ENCODE measurements around the gene KIAA1328. TPM values are rescaled to one million over a fixed set of nuclear protein-coding genes. Genes with fewer than 3 reads are reported as not detected.

KIAA1328 gene
- total RNA-seq, 1 experiment from 2014 or later: 2.5 TPM

DNA sequence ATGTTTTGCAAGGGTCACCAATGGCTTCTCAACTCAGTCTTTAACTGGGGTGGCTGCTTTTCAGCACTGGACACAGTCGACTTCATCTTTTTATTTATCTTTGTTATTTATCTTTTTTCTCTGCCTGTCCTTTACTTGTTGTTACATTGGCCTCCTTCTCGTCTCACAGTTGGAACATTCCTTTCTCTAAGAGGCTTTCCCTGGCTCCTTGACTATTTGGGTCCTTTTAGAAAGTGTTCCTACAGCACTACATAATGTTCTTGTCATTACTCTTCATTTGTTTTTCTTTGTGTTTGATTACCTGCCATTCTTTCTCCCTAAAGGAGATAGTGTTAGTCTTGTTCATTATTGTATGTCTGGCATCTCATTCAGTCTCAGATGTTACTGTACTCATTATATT lies 122.0 kb downstream of the KIAA1328 start:
- DNase-seq (ENCODE audit: low spot score): no peak

DNA sequence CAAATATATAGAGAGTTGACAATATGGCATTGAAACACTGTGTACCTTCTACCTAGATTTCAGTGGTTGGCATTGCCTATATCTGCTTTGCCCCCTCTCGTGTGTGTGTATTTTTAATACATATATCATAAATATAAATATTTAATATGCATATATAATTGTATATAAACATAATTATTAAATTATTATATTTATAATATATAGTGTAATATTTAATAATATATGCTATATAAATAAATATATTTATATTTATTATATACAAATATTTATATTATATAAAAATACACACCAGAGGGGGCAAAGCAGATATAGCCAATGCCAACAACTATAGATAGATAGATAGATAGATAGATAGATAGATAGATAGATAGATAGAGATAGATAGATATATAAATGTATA lies 124.1 kb downstream of the KIAA1328 start:
- no peak for DNase-seq (ENCODE audit: low spot score)

DNA sequence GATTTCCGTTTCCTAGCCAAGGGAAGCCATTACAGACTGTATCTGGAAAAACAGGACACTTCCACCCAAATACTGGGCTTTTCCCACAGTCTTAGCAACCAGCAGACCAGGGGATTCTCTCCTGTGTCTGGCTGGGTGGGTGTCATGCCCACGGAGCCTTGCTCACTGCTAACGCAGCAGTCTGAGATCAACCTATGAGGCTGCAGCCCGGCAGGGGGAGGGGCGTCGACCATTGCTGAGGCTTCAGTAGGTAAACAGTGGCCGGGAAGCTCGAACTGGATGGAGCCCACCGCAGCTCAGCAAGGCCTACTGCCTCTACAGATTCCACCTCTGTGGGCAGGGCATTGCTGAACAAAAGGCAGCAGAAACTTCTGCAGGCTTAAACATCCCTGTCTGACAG lies 131.1 kb downstream of the KIAA1328 start:
- no peak for DNase-seq (ENCODE audit: low spot score)

DNA sequence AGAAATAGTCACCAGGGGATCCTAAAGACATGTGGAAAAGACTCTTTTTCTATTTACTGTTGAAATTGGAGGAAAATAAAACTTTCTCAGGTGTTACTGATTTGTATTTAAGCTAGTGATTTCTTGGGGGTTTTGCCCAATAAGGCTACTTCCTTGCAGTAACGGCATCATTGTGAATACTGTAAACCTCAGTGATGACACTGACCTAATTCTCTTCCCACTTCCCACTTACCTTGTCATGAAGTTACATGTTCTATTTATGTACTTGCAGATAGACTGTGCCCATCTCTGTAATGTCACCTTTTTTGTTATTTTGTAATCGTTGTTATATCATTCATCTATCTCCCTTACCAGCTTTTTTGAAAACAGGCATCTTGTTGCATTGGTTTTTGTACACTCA lies 134.5 kb downstream of the KIAA1328 start:
- DNase-seq (ENCODE audit: low spot score): no peak

DNA sequence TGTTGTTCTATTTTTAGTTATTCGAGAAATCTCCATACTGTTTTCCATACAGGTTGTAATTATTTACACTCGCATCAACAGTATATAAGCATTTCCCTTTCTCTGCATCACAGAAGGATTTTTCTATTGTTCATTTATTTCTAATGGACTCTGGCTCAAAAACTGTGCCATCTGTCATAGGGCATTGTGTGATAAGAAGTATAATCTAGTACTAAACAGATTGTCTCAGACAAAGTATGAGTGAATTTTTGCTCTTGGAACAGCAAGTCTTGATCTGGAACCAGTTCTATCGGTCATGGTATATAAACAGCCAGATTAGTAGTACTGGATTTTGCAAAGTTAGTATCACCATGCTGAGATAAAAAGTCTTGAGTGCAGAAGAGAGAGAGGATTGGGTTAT lies 145.8 kb downstream of the KIAA1328 start:
- DNase-seq (ENCODE audit: low spot score): no peak

DNA sequence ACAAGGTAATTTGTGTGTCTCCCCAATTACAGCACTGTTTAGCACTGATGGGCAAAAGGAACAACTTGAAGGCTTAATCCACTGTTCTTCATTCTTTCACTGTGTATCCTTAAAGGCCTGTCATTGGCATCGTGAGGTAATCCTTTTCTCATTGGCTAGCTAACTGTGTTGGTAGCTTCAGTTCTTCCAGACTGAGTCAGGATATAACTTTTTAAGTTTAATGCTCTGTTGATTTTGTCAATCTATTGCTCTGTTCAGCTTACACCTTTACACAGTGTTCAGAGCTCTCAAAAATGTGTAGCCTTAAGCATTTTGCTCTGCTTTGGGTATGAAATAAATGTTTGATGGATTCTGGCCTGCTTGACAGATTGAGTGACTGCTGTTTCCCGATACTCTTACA lies 148.2 kb downstream of the KIAA1328 start:
- DNase-seq (ENCODE audit: low spot score): no peak

DNA sequence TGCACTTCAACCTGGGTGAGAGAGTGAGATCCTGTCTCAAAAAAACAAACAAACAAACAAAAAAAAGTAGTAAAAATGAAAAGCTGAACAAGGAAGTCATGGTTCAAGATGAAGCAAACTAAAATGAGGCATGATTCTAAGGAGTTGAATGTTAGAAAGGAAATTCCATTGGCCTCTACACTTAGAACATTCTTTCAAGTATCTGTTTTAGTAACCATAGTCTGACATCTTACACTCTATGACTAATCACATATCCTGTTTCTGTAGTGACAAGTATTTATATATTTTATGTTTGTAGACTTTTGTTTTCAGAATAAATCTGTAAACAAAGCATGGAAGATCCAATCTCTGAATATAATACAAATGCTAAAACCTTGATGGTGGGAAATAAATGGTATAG lies 164.1 kb downstream of the KIAA1328 start:
- no peak for DNase-seq (ENCODE audit: low spot score)

DNA sequence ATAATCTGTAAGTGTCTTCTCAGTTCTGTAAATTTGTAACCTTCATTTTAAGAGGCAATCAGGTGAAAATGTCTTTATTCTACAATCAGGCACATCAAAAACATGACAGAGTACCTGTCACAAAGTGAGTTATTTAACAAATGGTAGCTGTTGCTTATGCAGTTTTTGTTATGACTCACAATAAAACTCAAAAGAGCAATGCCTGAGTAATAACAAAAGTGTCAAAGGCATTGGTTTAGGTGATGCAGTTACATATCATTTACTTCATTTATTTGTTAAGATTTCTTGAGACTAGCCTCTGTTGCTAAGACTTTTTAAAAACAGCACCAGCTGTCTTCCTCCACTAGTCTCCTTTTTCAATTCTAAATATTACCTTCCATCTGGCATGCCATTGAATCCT lies 177.8 kb downstream of the KIAA1328 start:
- DNase-seq (ENCODE audit: low spot score): no peak

DNA sequence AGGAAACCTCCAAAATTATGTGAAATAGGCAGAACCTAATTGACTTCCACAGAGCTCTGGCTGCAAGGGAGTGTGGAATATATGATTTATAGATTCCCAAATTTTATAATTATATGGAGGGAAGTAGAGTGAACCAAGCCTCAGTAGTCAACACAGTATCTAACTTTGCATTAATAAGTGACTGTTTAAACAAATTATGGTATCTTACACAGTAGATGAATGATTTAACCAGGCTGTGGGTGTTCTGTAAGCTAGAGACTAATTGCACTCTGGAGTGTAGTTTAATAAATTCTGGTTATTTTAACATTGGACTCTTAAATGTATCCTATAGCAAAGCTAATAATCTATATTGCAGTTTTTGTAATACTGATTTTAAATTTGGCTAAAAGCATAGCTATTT lies 183.5 kb downstream of the KIAA1328 start:
- DNase-seq (ENCODE audit: low spot score): no peak

DNA sequence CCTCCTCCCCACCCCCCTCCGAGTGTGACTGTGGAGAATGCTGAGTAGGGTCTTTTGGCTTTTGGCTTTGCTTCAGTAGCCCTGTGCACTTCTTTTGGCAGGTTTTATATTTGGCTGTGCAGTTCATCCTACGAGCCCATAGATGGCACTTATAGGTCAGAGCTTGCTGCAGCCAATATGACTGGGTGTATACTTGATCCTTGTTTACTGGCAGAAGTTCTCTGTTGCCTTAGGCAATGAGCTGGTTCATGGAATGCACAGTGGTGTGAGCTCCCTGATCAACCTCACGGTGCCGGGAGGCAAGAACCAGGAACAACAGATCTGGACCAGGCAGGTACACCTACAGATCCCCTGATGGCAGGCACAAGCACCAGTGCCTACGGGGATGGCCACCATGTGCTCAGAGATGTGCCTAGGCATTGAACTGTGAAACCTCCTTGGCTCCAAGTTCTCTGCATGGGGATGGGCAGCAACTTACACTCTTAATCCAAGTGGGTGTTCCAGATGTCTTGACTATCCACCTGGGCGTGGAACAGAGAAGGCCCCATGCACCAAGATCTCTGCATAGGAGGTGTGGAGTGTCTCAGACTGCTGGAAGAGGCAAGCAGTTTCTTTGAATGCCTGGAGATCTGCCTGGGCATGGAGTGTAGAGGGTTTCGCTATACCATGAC lies 190.4 kb downstream of the KIAA1328 start:
- DNase-seq (ENCODE audit: low spot score): no peak

DNA sequence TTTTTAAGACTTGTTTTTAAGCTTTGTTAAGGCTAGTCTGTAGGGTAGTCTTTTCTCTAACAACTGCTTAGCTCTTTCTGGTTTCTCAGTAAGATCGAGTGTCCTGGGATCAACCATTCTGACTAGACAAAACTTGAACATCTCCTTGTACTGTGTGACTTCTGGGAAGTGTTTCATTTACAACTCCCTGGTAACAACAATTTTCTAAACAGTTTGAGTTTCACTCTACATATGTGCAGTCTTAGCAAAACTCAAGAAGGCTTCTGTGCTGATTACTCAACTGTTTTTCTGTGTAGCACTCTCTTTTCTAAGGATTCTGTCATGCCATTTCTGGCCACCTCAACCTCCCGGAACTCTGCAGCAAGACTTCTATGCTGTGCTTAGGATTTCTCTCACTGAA lies 204.5 kb downstream of the KIAA1328 start:
- no peak for DNase-seq (ENCODE audit: low spot score)

DNA sequence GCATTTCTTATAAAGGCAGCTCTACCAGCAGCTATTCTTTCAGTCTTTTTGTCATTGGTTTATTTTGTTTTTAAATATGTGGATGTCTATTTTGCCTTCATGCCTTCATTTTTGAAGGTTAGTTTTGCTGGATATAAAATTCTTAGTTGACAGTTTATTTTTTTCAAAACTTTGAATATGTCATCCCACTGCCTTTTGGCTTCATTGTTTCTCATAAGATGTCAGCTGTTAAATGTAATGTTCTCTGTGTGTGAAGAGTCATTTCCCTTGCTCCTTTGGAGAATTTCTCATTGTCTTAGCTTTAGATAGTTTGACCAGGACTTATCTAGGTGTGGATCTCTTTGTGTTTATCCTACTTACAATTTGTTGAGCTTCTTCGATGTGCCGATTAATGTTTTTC lies 213.5 kb downstream of the KIAA1328 start:
- no peak for DNase-seq (ENCODE audit: low spot score)

DNA sequence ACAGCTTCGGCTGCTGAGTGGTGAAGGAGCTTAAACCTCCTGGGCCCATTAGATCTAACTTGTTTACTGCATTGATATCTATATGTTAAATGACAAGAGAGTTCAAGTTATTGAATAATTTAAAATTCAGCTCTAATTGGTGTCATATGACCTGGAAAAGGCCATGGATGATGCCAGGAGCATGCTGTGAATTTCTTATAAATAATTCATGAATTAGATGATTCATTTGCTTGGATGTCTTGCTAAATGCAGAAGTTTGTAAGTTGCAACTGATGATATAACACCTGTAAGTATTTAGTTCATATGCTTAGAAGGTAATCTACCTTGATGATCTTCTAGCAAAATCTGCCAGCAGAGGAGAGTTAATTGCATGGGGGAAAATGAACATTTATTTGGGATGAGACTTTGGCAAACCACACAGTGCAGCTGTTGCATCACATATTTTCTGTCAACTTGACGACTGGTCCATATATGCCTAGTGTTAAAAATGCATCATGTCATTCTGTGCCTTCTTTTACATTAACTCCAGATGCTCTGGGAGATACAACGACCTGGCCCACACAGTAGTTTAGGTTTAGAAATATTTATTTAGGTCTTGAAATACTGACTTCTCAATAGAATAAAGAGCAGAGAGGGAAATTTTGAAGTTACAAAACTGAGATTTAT lies 226.3 kb downstream of the KIAA1328 start:
- DNase-seq (ENCODE audit: low spot score): no peak

DNA sequence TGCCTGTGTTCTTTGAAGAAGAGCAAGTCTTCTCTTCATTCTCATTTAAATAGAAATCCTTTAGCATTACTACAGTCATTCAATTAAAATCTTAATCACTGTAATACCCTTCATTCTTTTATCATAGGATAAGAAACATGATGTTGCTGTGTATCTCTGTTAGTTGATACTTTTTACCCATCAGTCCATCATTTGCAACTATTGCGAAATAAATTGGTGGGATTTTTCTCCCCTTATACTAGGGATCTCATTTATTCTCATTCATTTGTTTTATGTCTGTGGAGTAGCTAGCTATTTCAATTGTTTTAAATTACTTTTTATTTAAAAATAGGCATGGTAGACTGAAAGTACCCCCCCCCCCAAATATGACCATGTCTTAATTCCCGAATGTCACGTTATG lies 235.3 kb downstream of the KIAA1328 start:
- DNase-seq (ENCODE audit: low spot score): no peak

DNA sequence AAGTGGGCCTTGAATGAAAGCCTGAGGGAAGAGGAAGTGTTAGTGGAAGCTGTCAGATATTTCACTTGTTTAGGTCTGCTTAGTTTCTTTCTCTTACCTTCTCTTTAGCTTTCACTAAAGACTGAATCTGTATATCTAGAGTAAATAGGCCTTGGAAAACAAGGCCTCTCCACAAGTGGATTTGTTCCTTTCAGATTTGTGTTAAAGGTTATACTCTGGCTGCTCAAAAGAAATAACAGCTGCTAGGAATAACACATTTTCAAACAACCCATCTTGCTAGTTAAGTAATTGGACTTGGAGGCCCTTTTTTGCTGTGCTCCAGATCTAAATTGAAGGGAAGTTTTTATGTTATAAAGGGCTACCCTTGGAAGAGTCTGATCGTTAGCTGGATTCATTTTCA lies 236.3 kb downstream of the KIAA1328 start:
- DNase-seq (ENCODE audit: low spot score): no peak

DNA sequence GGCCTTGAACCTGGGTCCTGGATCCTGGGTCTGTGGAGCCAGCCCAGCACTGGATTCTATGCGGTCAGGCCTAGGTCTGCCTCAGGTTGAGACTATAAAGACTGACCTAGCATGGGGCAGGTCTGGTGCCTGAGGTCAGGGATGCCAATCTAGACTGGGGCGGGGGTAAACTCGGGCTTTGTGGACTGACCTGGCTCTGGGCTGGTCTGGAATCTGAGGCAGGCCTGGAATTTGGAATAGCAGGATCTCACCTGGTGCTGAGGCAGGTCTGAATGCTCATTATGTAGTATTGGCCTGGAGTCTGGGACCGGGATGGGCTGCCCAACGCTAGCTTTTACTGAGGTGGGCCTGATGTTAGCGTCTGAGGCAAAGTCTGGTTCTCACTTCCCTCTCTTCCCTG lies 256.0 kb downstream of the KIAA1328 start:
- no peak for DNase-seq (ENCODE audit: low spot score)

DNA sequence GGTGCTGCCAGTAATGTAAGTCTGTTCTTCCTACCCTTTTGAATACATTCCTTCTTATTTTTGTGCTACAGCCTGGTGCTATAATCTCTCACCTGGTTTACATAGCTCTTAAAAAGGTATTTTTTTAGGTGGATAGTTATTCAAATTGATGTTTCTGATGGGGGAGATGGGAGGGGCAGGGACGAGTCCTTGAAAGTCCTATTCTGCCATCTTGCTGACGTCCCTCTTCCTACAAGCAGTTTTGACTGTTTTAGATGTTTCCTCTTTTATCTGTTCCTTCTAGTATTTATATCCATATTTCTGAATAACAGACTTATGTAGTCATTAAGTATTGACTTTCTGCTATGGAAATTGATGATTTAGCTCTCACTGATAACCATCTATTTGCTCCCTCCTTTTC lies 256.4 kb downstream of the KIAA1328 start:
- no peak for DNase-seq (ENCODE audit: low spot score)

DNA sequence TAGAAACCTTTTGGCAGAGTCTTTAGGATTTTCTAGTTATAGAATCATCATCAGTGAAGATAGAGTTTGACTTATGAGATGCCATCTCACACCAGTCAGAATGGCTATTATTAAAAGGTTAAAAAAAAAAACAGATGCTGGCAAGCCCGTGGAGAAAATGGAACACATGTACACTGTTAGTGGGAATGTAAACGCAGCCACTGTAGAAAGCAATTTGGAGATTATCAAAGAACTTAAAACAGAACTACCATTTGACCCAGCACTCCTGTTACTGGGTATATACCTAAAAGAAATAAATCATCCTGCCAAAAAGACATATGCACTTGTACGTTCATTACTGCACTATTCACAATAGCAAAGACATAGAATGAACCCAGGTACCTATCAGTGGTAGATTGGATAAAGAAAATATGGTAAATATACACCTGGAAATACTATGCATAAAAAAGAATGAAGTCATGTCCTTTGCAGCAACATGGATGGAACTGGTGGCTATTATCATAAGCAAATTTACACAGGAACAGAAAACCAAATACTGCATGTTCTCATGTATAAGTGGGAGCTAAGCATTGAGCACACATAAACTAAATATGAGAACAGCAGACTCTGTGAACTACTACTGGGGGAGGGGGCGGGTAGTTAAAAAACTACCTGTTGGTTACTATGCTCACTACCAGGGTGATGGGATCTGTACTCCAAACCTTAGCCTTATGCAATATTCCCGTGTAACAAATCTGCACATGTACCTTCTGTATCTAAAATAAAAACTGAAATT lies 279.0 kb downstream of the KIAA1328 start:
- no peak for DNase-seq (ENCODE audit: low spot score)

DNA sequence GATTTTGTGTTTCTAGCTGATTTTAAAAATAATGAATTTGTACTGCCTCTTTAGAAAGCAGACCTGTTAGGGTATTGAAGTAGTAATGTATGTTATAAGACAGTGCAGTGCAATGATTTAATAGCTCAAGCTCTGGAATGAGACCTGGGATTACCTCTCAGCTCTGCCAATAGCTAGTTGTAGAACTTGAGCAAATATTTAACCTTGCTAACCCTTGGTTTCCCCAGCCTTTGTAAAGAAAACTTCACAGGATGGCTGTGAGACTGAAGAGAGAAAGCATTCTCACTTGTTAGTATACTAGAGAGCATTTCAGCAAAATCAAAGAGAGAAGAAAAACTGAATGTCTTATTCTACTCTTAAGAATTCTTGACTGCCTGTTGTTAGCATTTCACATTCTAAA lies 293.9 kb downstream of the KIAA1328 start:
- no peak for DNase-seq (ENCODE audit: low spot score)

DNA sequence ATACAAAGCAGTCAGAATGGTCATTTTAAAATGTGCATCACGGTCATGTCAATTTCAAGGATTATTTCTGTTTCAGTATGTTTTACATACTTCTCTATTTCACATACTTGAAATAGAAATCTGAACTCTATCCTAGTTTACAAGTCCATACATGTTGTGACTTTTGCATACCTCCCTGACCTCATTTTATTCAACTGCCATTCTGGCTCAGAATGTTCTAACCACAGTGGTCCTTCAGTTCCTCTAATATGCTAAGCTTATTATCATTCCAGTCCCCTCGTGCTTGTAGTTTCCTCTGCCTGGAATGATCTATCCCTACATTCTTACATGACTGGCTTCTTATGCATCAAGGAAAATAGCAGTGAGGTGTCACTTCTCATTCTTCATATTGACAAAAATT lies 295.6 kb downstream of the KIAA1328 start:
- no peak for DNase-seq (ENCODE audit: low spot score)

DNA sequence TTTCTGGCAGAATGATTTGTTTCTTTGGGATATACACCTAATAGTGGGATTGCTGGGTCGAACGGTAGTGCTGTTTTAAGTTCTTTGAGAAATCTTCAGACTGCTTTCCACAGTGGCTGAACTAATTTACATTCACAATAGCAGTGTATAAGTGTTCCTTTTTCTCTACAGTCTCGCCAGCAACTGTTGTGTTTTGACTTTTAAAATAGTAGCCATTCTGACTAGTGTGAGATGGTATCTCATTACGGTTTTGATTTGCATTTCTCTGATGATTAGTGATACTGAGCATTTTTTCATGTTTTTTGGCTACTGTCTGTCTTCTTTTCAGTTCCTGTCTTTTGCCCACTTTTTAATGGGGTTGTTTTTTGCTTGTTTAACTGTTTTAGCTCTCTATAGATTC lies 306.2 kb downstream of the KIAA1328 start:
- no peak for DNase-seq (ENCODE audit: low spot score)

DNA sequence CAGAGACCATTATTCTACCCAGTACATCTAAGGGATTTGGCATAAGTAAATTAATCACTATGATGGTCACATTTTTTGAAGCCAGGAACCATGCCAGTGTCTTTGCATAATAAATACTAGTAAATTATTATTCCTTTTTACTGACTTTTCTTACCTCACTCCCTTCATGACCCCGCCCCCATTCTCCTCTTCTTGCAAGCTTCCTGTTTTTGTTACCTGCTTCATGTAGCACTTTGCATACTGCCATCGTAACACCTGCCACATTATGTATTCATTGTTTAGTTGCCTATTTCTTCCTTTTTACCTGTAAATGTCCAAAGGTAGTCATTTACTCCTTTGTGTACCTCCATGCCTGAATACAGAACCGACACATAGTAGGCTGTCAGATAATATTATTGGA lies 309.5 kb downstream of the KIAA1328 start:
- no peak for DNase-seq (ENCODE audit: low spot score)

DNA sequence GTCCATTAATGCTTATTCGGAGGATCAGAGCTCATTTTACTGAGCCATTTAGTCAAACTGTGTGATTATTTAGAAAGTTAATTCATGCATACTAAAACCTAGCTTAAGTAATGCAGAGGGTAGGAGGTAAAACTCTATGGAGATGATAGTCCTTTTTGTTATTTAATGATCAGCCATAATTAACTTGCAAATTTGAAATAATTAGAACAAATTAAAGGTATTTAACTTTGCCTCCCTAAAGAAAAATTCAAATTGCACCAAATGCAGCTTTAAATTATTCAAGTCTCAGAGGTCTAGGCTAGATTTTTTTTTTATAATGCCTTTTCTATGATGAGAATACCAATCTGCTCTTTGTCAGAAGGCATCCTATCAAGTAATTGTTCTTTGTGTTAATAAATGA lies 310.9 kb downstream of the KIAA1328 start:
- no peak for DNase-seq (ENCODE audit: low spot score)

Data from H4 (cell line).